SK-N-SH (cell line): Measurements from ENCODE around the gene WBP2NL.

Experiments used
- FOXM1 ChIP-seq: IDR thresholded peaks from 2 replicates; pipeline ENCODE4 v1.4.0; 2012; ENCODE audit warnings: low read depth, mild to moderate bottlenecking
- NRF1 ChIP-seq: IDR thresholded peaks from 2 replicates; pipeline ENCODE4 v1.6.1; 2012; ENCODE audit warnings: low read depth, mild to moderate bottlenecking, low read length
- RCOR1 ChIP-seq: fragments of 150-350 bp; IDR thresholded peaks from 2 replicates; pipeline ENCODE4 v1.6.1; 2017; ENCODE audit warnings: antibody characterized with exemption, low read length
- REST ChIP-seq: IDR thresholded peaks from 2 replicates; pipeline ENCODE4 v1.6.1; 2012; ENCODE audit warnings: mild to moderate bottlenecking, low read depth, low read length, moderate library complexity
- USF2 ChIP-seq: fragments of 150-350 bp; IDR thresholded peaks from 2 replicates; pipeline ENCODE4 v1.6.1; 2017; ENCODE audit warnings: antibody characterized with exemption, low read length, low read depth, borderline replicate concordance
- TF ChIP-seq, protein P1 (sequence below): fragments of 200-600 bp; sonication (generic); IDR thresholded peaks from 2 replicates; pipeline ENCODE4 v1.6.1; 2017; ENCODE audit warnings: antibody characterized with exemption, mild to moderate bottlenecking, moderate library complexity
- TF ChIP-seq, protein P2 (sequence below): IDR thresholded peaks from 2 replicates; pipeline ENCODE4 v1.4.0; 2012; ENCODE audit warnings: low read depth

GRCh38 chr22:42074132-42074811, 75.7 kb downstream of the WBP2NL start, which contains the start of gene PHETA2:
- TF ChIP-seq, protein P1, sequence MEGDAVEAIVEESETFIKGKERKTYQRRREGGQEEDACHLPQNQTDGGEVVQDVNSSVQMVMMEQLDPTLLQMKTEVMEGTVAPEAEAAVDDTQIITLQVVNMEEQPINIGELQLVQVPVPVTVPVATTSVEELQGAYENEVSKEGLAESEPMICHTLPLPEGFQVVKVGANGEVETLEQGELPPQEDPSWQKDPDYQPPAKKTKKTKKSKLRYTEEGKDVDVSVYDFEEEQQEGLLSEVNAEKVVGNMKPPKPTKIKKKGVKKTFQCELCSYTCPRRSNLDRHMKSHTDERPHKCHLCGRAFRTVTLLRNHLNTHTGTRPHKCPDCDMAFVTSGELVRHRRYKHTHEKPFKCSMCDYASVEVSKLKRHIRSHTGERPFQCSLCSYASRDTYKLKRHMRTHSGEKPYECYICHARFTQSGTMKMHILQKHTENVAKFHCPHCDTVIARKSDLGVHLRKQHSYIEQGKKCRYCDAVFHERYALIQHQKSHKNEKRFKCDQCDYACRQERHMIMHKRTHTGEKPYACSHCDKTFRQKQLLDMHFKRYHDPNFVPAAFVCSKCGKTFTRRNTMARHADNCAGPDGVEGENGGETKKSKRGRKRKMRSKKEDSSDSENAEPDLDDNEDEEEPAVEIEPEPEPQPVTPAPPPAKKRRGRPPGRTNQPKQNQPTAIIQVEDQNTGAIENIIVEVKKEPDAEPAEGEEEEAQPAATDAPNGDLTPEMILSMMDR = no peak
- TF ChIP-seq RCOR1 (no peak), USF2 (no peak), NRF1 (no peak), REST (no peak), FOXM1 (no peak)
- TF ChIP-seq, protein P2, sequence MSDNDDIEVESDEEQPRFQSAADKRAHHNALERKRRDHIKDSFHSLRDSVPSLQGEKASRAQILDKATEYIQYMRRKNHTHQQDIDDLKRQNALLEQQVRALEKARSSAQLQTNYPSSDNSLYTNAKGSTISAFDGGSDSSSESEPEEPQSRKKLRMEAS = no peak
